ENCODE measurements around the gene OBSCN. TPM values are rescaled to one million over a fixed set of nuclear protein-coding genes. Genes with fewer than 3 reads are reported as not detected.

OBSCN gene
- total RNA-seq, 1 donor from 2014 or later = 25.7 TPM

- H3K4me1 Mint-ChIP-seq (ENCODE audit: low read depth, unreplicated experiment) = no peaks in the 10 kb centered on the region
- H3K36me3 Mint-ChIP-seq (ENCODE audit: unreplicated experiment) = peaks cover 55% of the 10 kb centered on the region
- DNase-seq = no peak
- H3K27me3 Mint-ChIP-seq (ENCODE audit: unreplicated experiment) = peaks cover 12% of the 10 kb centered on the region
- H3K4me3 Mint-ChIP-seq (ENCODE audit: unreplicated experiment) = no peak overlapping the region
- no peak overlapping the region for H3K27ac Mint-ChIP-seq (ENCODE audit: unreplicated experiment)
- TF ChIP-seq, protein P1, sequence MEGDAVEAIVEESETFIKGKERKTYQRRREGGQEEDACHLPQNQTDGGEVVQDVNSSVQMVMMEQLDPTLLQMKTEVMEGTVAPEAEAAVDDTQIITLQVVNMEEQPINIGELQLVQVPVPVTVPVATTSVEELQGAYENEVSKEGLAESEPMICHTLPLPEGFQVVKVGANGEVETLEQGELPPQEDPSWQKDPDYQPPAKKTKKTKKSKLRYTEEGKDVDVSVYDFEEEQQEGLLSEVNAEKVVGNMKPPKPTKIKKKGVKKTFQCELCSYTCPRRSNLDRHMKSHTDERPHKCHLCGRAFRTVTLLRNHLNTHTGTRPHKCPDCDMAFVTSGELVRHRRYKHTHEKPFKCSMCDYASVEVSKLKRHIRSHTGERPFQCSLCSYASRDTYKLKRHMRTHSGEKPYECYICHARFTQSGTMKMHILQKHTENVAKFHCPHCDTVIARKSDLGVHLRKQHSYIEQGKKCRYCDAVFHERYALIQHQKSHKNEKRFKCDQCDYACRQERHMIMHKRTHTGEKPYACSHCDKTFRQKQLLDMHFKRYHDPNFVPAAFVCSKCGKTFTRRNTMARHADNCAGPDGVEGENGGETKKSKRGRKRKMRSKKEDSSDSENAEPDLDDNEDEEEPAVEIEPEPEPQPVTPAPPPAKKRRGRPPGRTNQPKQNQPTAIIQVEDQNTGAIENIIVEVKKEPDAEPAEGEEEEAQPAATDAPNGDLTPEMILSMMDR (IDR thresholded peaks at IDR 0.05; ENCODE audit: partially characterized antibody, unreplicated experiment) = no peak
- peaks cover 28% of the 10 kb centered on the region for H3K9me3 Mint-ChIP-seq (ENCODE audit: unreplicated experiment)
Observed at GRCh38 chr1:228295981-228296380, 88.1 kb downstream of the OBSCN start.

DNA sequence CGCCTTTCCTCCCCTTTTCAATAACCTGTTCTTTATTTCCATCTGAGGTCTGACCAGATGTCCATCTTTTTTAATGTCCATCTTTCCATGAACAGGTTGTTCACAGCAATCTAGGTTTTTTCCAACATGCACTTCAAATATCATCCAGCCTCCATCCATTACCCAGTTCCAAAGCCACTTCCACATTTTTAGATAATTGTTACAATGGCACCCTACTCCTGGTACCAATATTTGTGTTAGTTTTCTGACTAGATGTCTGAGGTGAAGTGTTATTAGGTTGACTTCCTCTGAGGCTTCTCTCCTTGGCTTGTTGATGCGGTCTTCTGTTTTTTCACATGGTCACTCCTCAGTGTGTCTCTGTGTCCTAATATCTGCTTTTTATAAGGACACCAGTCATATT is 89.4 kb downstream of the OBSCN start:
- H3K4me3 Mint-ChIP-seq (ENCODE audit: unreplicated experiment) = no peak overlapping the region
- no peak overlapping the region for H3K27ac Mint-ChIP-seq (ENCODE audit: unreplicated experiment)
- TF ChIP-seq, protein P1 (IDR thresholded peaks at IDR 0.05; ENCODE audit: partially characterized antibody, unreplicated experiment) = no peak
- H3K4me1 Mint-ChIP-seq (ENCODE audit: low read depth, unreplicated experiment) = no peaks in the 10 kb centered on the region
- no peak for DNase-seq
- H3K36me3 Mint-ChIP-seq (ENCODE audit: unreplicated experiment) = peaks cover 65% of the 10 kb centered on the region
- peaks cover 10% of the 10 kb centered on the region for H3K27me3 Mint-ChIP-seq (ENCODE audit: unreplicated experiment)
- H3K9me3 Mint-ChIP-seq (ENCODE audit: unreplicated experiment) = peaks cover 26% of the 10 kb centered on the region

GRCh38 chr1:228297822-228298221 is 90.0 kb downstream of the OBSCN start:
- Mint-ChIP-seq H3K9me3 (ENCODE audit: unreplicated experiment) (peaks cover 27% of the 10 kb centered on the region), H3K27ac (ENCODE audit: unreplicated experiment) (no peak overlapping the region), H3K4me1 (ENCODE audit: low read depth, unreplicated experiment) (no peaks in the 10 kb centered on the region), H3K4me3 (ENCODE audit: unreplicated experiment) (no peak overlapping the region), H3K27me3 (ENCODE audit: unreplicated experiment) (peaks cover 10% of the 10 kb centered on the region), H3K36me3 (ENCODE audit: unreplicated experiment) (peaks cover 71% of the 10 kb centered on the region)
- no peak for DNase-seq
- TF ChIP-seq, protein P1 (IDR thresholded peaks at IDR 0.05; ENCODE audit: partially characterized antibody, unreplicated experiment) = no peak

- Mint-ChIP-seq H3K27me3 (ENCODE audit: unreplicated experiment) (peaks cover 7% of the 10 kb centered on the region), H3K36me3 (ENCODE audit: unreplicated experiment) (peaks cover 70% of the 10 kb centered on the region), H3K4me1 (ENCODE audit: low read depth, unreplicated experiment) (no peaks in the 10 kb centered on the region), H3K27ac (ENCODE audit: unreplicated experiment) (no peak overlapping the region), H3K4me3 (ENCODE audit: unreplicated experiment) (no peak overlapping the region), H3K9me3 (ENCODE audit: unreplicated experiment) (peaks cover 28% of the 10 kb centered on the region)
- TF ChIP-seq, protein P1 (IDR thresholded peaks at IDR 0.05; ENCODE audit: partially characterized antibody, unreplicated experiment) = no peak
- DNase-seq = no peak
Observed at GRCh38 chr1:228298471-228298870, 90.6 kb downstream of the OBSCN start.

- Mint-ChIP-seq H3K4me3 (ENCODE audit: unreplicated experiment) (no peak overlapping the region), H3K36me3 (ENCODE audit: unreplicated experiment) (peaks cover 70% of the 10 kb centered on the region), H3K27me3 (ENCODE audit: unreplicated experiment) (peaks cover 7% of the 10 kb centered on the region), H3K9me3 (ENCODE audit: unreplicated experiment) (peaks cover 28% of the 10 kb centered on the region), H3K27ac (ENCODE audit: unreplicated experiment) (no peak overlapping the region), H3K4me1 (ENCODE audit: low read depth, unreplicated experiment) (no peaks in the 10 kb centered on the region)
- TF ChIP-seq, protein P1 (IDR thresholded peaks at IDR 0.05; ENCODE audit: partially characterized antibody, unreplicated experiment) = no peak
- DNase-seq = no peak
Observed at GRCh38 chr1:228299211-228299610, 91.4 kb downstream of the OBSCN start.

Data from glutamatergic neuron (in vitro differentiated cells).